PC-9 (cell line): ENCODE measurements around the gene SPATC1L. TPM values are rescaled to one million over a fixed set of nuclear protein-coding genes. Genes with fewer than 3 reads are reported as not detected.

Experiments used
- BruUV-seq: library from RNA; stranded (reverse); fragments of 400-500 nt; replicated peaks from 2 replicates; lab custom pipeline; 2021; lab: Mats Ljungman, UMichigan
- CTCF ChIA-PET: fragments of 300-600 bp; sonication (Branson Sonifier 250); formaldehyde crosslinking; loops from one replicate; lab custom pipeline; 2022; ENCODE audit warnings: antibody characterized with exemption; lab: Charles Lee
- POLR2A ChIA-PET: fragments of 300-600 bp; sonication (Branson Sonifier 250); formaldehyde crosslinking; loops from one replicate; lab custom pipeline; 2022; ENCODE audit warnings: antibody characterized with exemption; ENCODE audit not compliant: unreplicated experiment; lab: Charles Lee
- DNase-seq, 2 experiments: peaks; one replicate each; pipeline versions ENCODE4 v3.0.0 to v3.0.0-alpha.2; 2015 to 2022; ENCODE audit warnings: mixed read lengths in 1 of 2
- H2AFZ ChIP-seq: fragments of 200-600 bp; sonication (generic); 2 replicates; pipeline ENCODE4 v1.8.1; 2017; ENCODE audit warnings: antibody characterized with exemption
- H3F3A ChIP-seq: fragments of 200-600 bp; sonication (generic); 2 replicates; pipeline ENCODE4 v1.8.1; 2017; ENCODE audit warnings: antibody characterized with exemption, mild to moderate bottlenecking, low read depth; ENCODE audit not compliant: insufficient read depth
- H3K27ac ChIP-seq: fragments of 200-600 bp; sonication (generic); 2 replicates; pipeline ENCODE4 v1.6.1; 2016; ENCODE audit warnings: mixed run types
- H3K27me3 ChIP-seq: fragments of 200-600 bp; sonication (generic); 2 replicates; pipeline ENCODE4 v1.6.1; 2016; ENCODE audit warnings: low read depth, mixed run types; ENCODE audit not compliant: insufficient read depth
- H3K36me3 ChIP-seq: fragments of 200-600 bp; sonication (generic); 2 replicates; pipeline ENCODE4 v1.6.1; 2016; ENCODE audit warnings: low read depth, mixed run types
- H3K4me1 ChIP-seq: fragments of 200-600 bp; sonication (generic); replicated peaks from 2 replicates; pipeline ENCODE4 v1.6.1; 2016; ENCODE audit warnings: mixed run types; ENCODE audit not compliant: insufficient read depth
- H3K4me2 ChIP-seq: fragments of 200-600 bp; sonication (generic); 2 replicates; pipeline ENCODE4 v1.6.1; 2017; ENCODE audit warnings: mixed run types
- H3K4me3 ChIP-seq: fragments of 200-600 bp; sonication (generic); 2 replicates; pipeline ENCODE4 v1.6.1; 2016; ENCODE audit warnings: mixed run types
- H3K79me2 ChIP-seq: fragments of 200-600 bp; sonication (generic); 2 replicates; pipeline ENCODE4 v1.6.1; 2017; ENCODE audit warnings: low read depth, mixed run types
- H3K9me2 ChIP-seq: fragments of 200-600 bp; sonication (generic); 2 replicates; pipeline ENCODE4 v1.8.1; 2017; ENCODE audit warnings: mild to moderate bottlenecking; ENCODE audit not compliant: insufficient read depth
- H3K9me3 ChIP-seq: fragments of 200-600 bp; sonication (generic); 2 replicates; pipeline ENCODE4 v1.8.1; 2016; ENCODE audit warnings: low read depth; ENCODE audit not compliant: insufficient read depth
- H4K20me1 ChIP-seq: fragments of 200-600 bp; sonication (generic); 2 replicates; pipeline ENCODE4 v1.8.1; 2017; ENCODE audit not compliant: insufficient read depth
- EZH2 ChIP-seq: fragments of 200-600 bp; sonication (generic); IDR thresholded peaks from 2 replicates; pipeline ENCODE4 v1.8.0; 2017; ENCODE audit warnings: antibody characterized with exemption, low read depth
- intact Hi-C: fragments of 100-400 bp; cut with micrococcal nuclease; formaldehyde crosslinking; loops from one replicate; pipeline ENCODE4 v1.10.0; 2022; ENCODE audit not compliant: unreplicated experiment
- total RNA-seq: library from RNA; stranded (reverse); gene quantifications from 2 replicates; pipeline ENCODE4 v1.2.3, GENCODE V29; 2021
- TF ChIP-seq, protein P1 (sequence below): fragments of 200-600 bp; sonication (generic); conservative IDR thresholded peaks from 2 replicates; pipeline ENCODE4 v1.6.1; 2017; ENCODE audit warnings: mixed run types, antibody characterized with exemption, mild to moderate bottlenecking, moderate library complexity

Gene SPATC1L
- total RNA-seq, 1 experiment from 2014 or later, result 32.7 TPM

DNA sequence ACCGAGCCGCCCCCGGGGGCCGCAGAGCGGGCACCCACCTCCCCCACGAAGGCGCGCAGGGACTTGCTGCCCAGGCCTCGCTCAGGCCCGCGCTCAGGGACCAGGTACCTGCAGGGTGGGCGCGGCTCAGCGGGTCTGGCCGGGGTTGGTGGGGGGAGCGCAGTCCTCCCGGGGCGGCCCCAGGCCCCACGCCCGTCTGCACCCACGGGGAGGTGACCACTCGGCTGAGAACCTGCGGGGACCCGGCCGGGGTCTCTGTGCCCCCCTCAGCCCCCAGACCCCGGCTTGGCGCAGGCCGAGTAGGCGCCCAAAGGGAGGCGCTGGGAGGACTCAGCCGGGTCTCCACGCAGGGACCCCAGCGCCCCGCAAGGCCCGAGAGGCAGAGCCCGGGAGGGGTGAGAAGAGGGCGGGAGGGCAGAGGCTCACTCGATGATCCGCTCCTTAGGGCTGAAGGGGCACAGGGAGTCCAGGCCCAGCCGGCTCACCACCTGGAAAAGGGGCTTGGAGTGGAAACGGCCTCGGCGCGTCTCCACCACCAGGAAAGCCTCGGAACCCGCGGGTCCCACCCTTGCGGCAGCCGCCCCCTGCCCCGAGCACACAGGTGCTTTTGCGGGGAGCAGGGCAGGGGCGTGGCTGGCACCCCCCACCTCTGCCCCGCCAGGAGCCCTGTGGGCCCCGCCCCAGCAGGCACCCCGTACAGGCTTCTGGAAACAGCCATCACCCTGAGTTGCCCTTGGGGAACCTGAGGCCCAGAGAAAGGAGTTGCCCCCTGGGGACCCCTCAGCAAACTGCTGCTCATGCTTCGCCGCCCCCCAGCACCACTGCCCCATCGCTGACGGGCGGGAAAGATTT lies 38.2 kb downstream of the SPATC1L start:
- H3K9me3 ChIP-seq, result no peaks in the 10 kb centered on the region
- DNase-seq, result no peak
- no peaks in the 10 kb centered on the region for H3K79me2 ChIP-seq
- no peak overlapping the region for H3K27ac ChIP-seq
- TF ChIP-seq, protein P1, sequence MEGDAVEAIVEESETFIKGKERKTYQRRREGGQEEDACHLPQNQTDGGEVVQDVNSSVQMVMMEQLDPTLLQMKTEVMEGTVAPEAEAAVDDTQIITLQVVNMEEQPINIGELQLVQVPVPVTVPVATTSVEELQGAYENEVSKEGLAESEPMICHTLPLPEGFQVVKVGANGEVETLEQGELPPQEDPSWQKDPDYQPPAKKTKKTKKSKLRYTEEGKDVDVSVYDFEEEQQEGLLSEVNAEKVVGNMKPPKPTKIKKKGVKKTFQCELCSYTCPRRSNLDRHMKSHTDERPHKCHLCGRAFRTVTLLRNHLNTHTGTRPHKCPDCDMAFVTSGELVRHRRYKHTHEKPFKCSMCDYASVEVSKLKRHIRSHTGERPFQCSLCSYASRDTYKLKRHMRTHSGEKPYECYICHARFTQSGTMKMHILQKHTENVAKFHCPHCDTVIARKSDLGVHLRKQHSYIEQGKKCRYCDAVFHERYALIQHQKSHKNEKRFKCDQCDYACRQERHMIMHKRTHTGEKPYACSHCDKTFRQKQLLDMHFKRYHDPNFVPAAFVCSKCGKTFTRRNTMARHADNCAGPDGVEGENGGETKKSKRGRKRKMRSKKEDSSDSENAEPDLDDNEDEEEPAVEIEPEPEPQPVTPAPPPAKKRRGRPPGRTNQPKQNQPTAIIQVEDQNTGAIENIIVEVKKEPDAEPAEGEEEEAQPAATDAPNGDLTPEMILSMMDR, result no peak
- TF ChIP-seq EZH2, result no peak
- CTCF ChIA-PET, result interaction anchor here (0.5 kb wide), 1 partner anchor 218 kb away, joined by 4 read pairs; no protein-coding TSS in a partner anchor
- no peaks in the 10 kb centered on the region for H4K20me1 ChIP-seq
- H3F3A ChIP-seq, result peaks cover 17% of the 10 kb centered on the region; the same call in 1 of the 2 replicates
- no peak overlapping the region for H3K4me2 ChIP-seq
- POLR2A ChIA-PET, result no interaction called here
- no peak overlapping the region for H2AFZ ChIP-seq
- BruUV-seq, result no TSS peak
- intact Hi-C loops, result loop anchor here (5.0 to 10.0 kb wide), 2 partner anchors 81 to 139 kb away; partner anchors contain the start of genes LSS, MCM3AP and YBEY
- H3K4me1 ChIP-seq, result no peaks in the 10 kb centered on the region; the same call in 1 of the 2 replicates
- no peaks in the 10 kb centered on the region for H3K36me3 ChIP-seq
- no peaks in the 10 kb centered on the region for H3K27me3 ChIP-seq
- no peak overlapping the region for H3K4me3 ChIP-seq
- H3K9me2 ChIP-seq, result no peaks in the 10 kb centered on the region

DNA sequence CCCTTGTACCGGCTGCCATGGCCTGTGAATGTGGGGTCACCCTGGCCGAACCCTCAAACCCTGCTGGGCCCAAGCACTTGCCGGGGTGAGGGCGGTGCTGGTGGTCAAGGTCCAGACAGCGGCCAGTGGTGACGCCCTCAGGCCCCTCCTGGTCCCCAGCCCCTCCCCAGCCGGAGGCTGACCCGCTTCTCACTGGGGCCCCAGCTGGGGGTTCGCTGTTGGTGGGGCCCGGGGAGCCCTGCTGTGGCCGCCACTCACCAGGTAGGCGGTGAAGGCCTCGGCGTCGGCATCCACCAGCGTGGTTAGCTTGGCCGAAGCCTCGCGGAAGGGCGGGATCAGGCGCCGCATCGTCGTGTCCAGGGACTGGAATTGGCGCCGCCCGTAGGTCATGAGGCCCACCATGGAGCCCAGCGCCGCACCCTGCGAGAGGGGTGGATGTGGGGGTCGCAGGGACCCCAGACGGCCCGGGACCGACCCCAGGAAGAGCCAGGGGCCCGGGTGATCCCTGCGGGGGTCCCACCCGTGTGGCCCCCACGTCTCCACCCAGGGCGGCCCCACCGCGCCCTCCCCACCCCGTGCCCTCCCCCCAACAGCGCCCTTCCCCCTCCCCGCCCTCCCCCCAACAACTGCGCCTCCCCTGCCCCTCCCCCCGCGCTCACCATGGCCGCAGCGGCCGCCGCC lies 39.0 kb downstream of the SPATC1L start:
- CTCF ChIA-PET, result no interaction called here
- DNase-seq, result no peak
- Histone ChIP-seq H4K20me1 (no peaks in the 10 kb centered on the region), H3K4me3 (no peak overlapping the region), H3K79me2 (no peaks in the 10 kb centered on the region), H2AFZ (no peak overlapping the region), H3K9me3 (no peaks in the 10 kb centered on the region), H3K27ac (no peak overlapping the region), H3K4me1 (no peaks in the 10 kb centered on the region; the same call in 1 of the 2 replicates), H3K9me2 (no peaks in the 10 kb centered on the region), H3K4me2 (no peak overlapping the region), H3F3A (peaks cover 17% of the 10 kb centered on the region; the same call in 1 of the 2 replicates), H3K36me3 (no peaks in the 10 kb centered on the region), H3K27me3 (no peaks in the 10 kb centered on the region)
- POLR2A ChIA-PET, result no interaction called here
- TF ChIP-seq, protein P1, result no peak
- TF ChIP-seq EZH2, result no peak
- intact Hi-C loops, result loop anchor here (5.0 to 10.0 kb wide), 2 partner anchors 82 to 140 kb away; partner anchors contain the start of genes LSS, MCM3AP and YBEY
- BruUV-seq, result no TSS peak

DNA sequence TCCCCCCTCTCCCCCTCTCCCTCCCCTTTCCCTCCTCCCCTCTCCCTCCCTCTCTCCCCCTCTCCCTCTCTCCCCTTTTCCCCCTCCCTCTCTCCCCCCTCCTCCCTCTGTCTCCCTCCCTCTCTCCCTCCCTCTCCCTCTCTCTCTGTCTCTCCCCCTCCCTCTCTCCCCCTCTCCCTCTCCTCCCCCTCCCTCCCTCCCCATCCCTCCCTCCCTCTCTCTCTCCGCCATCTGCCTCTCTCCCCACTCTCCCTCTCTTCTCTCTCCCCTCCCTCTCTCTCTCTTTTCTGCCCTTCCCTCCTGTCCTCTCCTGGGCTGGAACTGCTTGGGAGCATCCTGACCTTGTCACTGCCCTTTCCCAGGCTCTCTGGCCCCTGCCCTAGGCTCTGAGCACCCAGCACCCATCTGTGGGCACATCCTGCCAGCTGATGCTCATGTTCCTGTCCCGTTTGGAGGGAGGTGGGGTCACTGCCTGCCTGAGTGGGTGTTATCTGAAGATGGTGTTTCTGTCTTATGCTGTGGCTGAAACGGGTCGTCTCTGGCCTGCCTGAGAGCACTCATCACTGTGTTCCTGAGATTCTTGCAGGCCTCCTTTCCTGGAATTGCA lies 39.7 kb downstream of the SPATC1L start:
- Histone ChIP-seq H3K79me2 (no peaks in the 10 kb centered on the region), H3F3A (peaks cover 17% of the 10 kb centered on the region; the same call in 1 of the 2 replicates), H2AFZ (no peak overlapping the region), H3K9me2 (no peaks in the 10 kb centered on the region), H3K9me3 (no peaks in the 10 kb centered on the region), H3K27me3 (no peaks in the 10 kb centered on the region), H3K4me1 (no peaks in the 10 kb centered on the region; the same call in 1 of the 2 replicates), H3K27ac (no peak overlapping the region), H3K4me3 (no peak overlapping the region), H3K36me3 (no peaks in the 10 kb centered on the region), H3K4me2 (no peak overlapping the region), H4K20me1 (no peaks in the 10 kb centered on the region)
- CTCF ChIA-PET, result no interaction called here
- POLR2A ChIA-PET, result no interaction called here
- intact Hi-C loops, result loop anchor here (5.0 to 10.0 kb wide), 2 partner anchors 83 to 140 kb away; partner anchors contain the start of genes LSS, MCM3AP and YBEY
- TF ChIP-seq, protein P1, result no peak
- no peak for TF ChIP-seq EZH2
- no TSS peak for BruUV-seq
- no peak for DNase-seq
